Prostate gland (tissue), 2 donors: Measurements from ENCODE around the gene PLA2G4F. TPM values are rescaled to one million over a fixed set of nuclear protein-coding genes. Genes with fewer than 3 reads are reported as not detected.

Source experiments
- DNase-seq: peaks from one replicate; pipeline ENCODE4 v3.0.0-alpha.2; 2019; ENCODE audit warnings: low spot score
- H3K27ac ChIP-seq, 2 donors: fragments of 200-600 bp; sonication (generic); 2 replicates each; pipeline ENCODE4 v1.5.1; 2017 to 2019
- H3K27me3 ChIP-seq: fragments of 200-600 bp; sonication (generic); replicated peaks from 2 replicates; pipeline ENCODE4 v1.5.1; 2019; ENCODE audit not compliant: insufficient read depth
- H3K36me3 ChIP-seq, 2 donors: fragments of 200-600 bp; sonication (generic); 1 replicate in 1 of 2; 2 replicates in 1 of 2; pipeline versions ENCODE4 v1.5.1 to v1.8.1; 2017 to 2019
- H3K4me1 ChIP-seq: fragments of 200-600 bp; sonication (generic); replicated peaks from 2 replicates; pipeline ENCODE4 v1.5.1; 2019
- H3K4me3 ChIP-seq, 2 donors: fragments of 200-600 bp; sonication (generic); 2 replicates each; pipeline ENCODE4 v1.5.1; 2017 to 2019
- H3K9me3 ChIP-seq: fragments of 200-600 bp; sonication (generic); 2 replicates; pipeline ENCODE4 v1.5.1; 2017
- CTCF ChIP-seq, 4 experiments: fragments of 200-600 bp in 2 of 4; fragments of 450-650 bp in 2 of 4; sonication (generic) in 2 of 4; IDR thresholded peaks; 1 replicate in 3 of 4; 2 replicates in 1 of 4; pipeline ENCODE4 v1.5.1; 2016 to 2019; ENCODE audit warnings: antibody characterized with exemption in 4 of 4, mild to moderate bottlenecking in 2 of 4, moderate library complexity in 2 of 4
- POLR2A ChIP-seq: fragments of 450-650 bp; IDR thresholded peaks from one replicate; pipeline ENCODE4 v1.6.1; 2016; ENCODE audit warnings: antibody characterized with exemption, mild to moderate bottlenecking
- POLR2AphosphoS5 ChIP-seq: sonication (generic); formaldehyde crosslinking; IDR thresholded peaks from one replicate; pipeline ENCODE4 v1.6.1; 2017; ENCODE audit warnings: antibody characterized with exemption
- WGBS: methylation state at CpG from one replicate; pipeline ENCODE4 v1.1.5; 2018; 5-methylcytosine and 5-hydroxymethylcytosine counted together
- intact Hi-C: fragments of 100-400 bp; cut with DNase I; formaldehyde crosslinking; loops from one replicate; pipeline ENCODE4 v1.14.2; 2022
- total RNA-seq, 2 donors: library from RNA; depleted of rRNA; stranded (reverse); fragments of >200 nt; gene quantifications; one replicate each; pipeline ENCODE4 v1.1.0, GENCODE V29; 2016

Gene PLA2G4F
- total RNA-seq, 2 donors from 2014 or later, result 16.0 to 36.9 TPM

DNA sequence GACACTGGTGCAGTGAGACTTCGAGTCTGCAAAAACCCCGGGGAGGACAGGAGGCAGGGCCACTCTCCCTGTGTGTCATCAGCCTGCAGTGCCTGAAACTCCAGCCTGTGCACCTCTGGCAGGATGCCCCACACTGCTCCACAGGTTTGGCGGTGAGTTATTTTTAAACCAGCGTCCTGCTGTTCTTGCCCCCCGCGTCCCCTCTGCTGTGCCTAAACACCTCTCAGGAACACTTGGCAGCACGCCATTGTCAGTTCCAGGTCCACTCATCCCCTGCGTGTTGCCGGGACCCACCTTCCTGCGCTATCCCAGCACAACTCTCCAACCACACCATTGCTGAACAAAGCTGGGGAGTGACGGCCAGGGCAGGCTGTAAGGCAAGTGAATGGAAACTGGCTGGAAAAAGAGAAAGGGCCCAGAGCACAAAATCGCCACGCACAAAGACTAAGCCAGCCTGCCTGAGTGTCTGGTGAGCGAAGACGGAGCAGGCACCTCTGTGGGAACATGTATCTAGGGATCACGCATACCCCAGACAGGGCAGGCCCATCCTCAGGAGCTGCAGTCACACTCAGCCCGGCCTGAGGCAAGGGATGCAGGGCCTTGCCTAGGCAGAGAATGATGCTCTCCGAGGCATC lies 3.1 kb upstream of the PLA2G4F start:
- Histone ChIP-seq H3K9me3 (no peaks in the 10 kb centered on the region), H3K27ac (no peak overlapping the region), H3K4me1 (peaks cover 5% of the 10 kb centered on the region), H3K27me3 (no peaks in the 10 kb centered on the region), H3K4me3 (no peak overlapping the region), H3K36me3 (peaks cover 14 to 23% of the 10 kb centered on the region in 2 donors)
- DNase-seq, result no peak
- WGBS, result 71% methylated on average over 18 of the region's 18 CpGs
- TF ChIP-seq POLR2AphosphoS5, result no peak
- TF ChIP-seq CTCF (IDR thresholded peaks at IDR 0.05), result no peak
- no peak for TF ChIP-seq POLR2A
- intact Hi-C loops, result no loop called here

DNA sequence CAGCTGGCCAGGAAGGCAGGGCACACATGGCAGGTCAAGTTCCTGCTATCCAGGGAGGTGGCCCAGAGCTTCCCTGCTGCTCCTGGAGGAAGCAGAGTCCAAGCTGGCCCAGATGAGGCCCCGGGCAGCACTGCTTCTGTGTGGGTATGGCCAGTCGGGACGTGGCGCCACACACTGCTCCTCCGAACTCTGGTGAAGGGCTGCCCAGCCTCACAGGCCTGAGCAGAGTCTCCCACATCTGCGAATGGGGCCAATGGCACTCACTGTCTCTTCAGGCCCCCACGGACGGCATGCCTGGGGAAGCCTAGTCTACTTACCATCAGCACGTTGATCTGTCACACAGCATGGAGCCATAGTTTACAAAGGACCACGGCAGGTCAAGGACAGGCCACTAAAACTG lies 2.5 kb upstream of the PLA2G4F start:
- TF ChIP-seq POLR2A (no peak), POLR2AphosphoS5 (no peak), CTCF (IDR thresholded peaks at IDR 0.05) (no peak)
- H3K4me3 ChIP-seq, result no peak overlapping the region
- no peak overlapping the region for H3K27ac ChIP-seq
- 91% methylated on average over 10 of the region's 10 CpGs for WGBS
- intact Hi-C loops, result no loop called here
- H3K36me3 ChIP-seq, result peaks cover 14 to 23% of the 10 kb centered on the region in 2 donors
- H3K4me1 ChIP-seq, result peaks cover 5% of the 10 kb centered on the region
- DNase-seq, result no peak
- H3K9me3 ChIP-seq, result no peaks in the 10 kb centered on the region
- H3K27me3 ChIP-seq, result no peaks in the 10 kb centered on the region

- Histone ChIP-seq H3K36me3 (peaks cover 12 to 19% of the 10 kb centered on the region in 2 donors), H3K9me3 (no peaks in the 10 kb centered on the region), H3K27me3 (no peaks in the 10 kb centered on the region), H3K27ac (no peak overlapping the region), H3K4me3 (no peak overlapping the region), H3K4me1 (peaks cover 8% of the 10 kb centered on the region)
- intact Hi-C loops, result no loop called here
- DNase-seq, result no peak
- TF ChIP-seq CTCF (IDR thresholded peaks at IDR 0.05) (no peak), POLR2AphosphoS5 (no peak), POLR2A (no peak)
- WGBS, result 62% methylated on average over 8 of the region's 8 CpGs
Observed at GRCh38 chr15:42157981-42158765, 1.7 kb upstream of the PLA2G4F start.

GRCh38 chr15:42157381-42157780 lies 945 bp upstream of the PLA2G4F start:
- Histone ChIP-seq H3K27ac (no peak overlapping the region), H3K4me1 (peaks cover 16% of the 10 kb centered on the region), H3K4me3 (no peak overlapping the region), H3K36me3 (peaks cover 7 to 17% of the 10 kb centered on the region in 2 donors), H3K9me3 (no peaks in the 10 kb centered on the region), H3K27me3 (no peaks in the 10 kb centered on the region)
- TF ChIP-seq POLR2AphosphoS5 (no peak), CTCF (IDR thresholded peaks at IDR 0.05) (no peak), POLR2A (no peak)
- WGBS, result 96% methylated on average over 8 of the region's 8 CpGs
- no peak for DNase-seq
- intact Hi-C loops, result no loop called here
